Uterus (tissue), 2 donors: ENCODE results near the gene HLF.

ENCODE experiments used
- CTCF ChIP-seq, 4 experiments: fragments of 200-600 bp in 2 of 4; fragments of 450-650 bp in 2 of 4; sonication (generic) in 2 of 4; IDR thresholded peaks; one replicate each; pipeline ENCODE4 v1.5.1; 2016 to 2019; ENCODE audit warnings: antibody characterized with exemption in 4 of 4, mild to moderate bottlenecking in 2 of 4, moderate library complexity in 1 of 4
- POLR2A ChIP-seq, 2 donors: fragments of 450-650 bp; IDR thresholded peaks; one replicate each; pipeline ENCODE4 v1.6.1; 2016; ENCODE audit warnings: antibody characterized with exemption in 2 of 2, mild to moderate bottlenecking in 1 of 2, moderate library complexity in 1 of 2

GRCh38 chr17:55296171-55296695, 31.5 kb downstream of the HLF start:
- no peak for TF ChIP-seq CTCF (IDR thresholded peaks at IDR 0.05)
- no peak for TF ChIP-seq POLR2A (IDR thresholded peaks at IDR 0.05)
